Left kidney (tissue), 2 donors: ENCODE data around the gene COL4A1. TPM values are rescaled to one million over a fixed set of nuclear protein-coding genes. Genes with fewer than 3 reads are reported as not detected.

Source experiments
- DNase-seq: peaks from one replicate; pipeline ENCODE4 v3.0.0-alpha.2; 2013
- polyA plus RNA-seq: library from polyadenylated mRNA; unstranded; fragments of 120-200 nt; gene quantifications from one replicate; pipeline ENCODE4 v1.2.1, GENCODE V29; 2013; ENCODE audit not compliant: insufficient read length

The COL4A1 gene
- polyA plus RNA-seq, 1 donor: 531 TPM

GRCh38 chr13:110310541-110311442 is 3.8 kb upstream of the COL4A1 start:
- DNase-seq: no peak

- no peak for DNase-seq
Observed at GRCh38 chr13:110309661-110310524, 2.9 kb upstream of the COL4A1 start.

GRCh38 chr13:110308656-110309359 is 1.9 kb upstream of the COL4A1 start:
- DNase-seq: no peak

GRCh38 chr13:110307767-110308655 is 1.1 kb upstream of the COL4A1 start:
- peak; percentile 74 for DNase-seq

GRCh38 chr13:110306340-110306959 is 507 bp downstream of the COL4A1 start:
- DNase-seq: no peak

- no peak for DNase-seq
Observed at GRCh38 chr13:110305949-110306339, 1.0 kb downstream of the COL4A1 start.

- DNase-seq: no peak
Observed at GRCh38 chr13:110305544-110305943, 1.4 kb downstream of the COL4A1 start.

- DNase-seq: no peak
Observed at GRCh38 chr13:110305001-110305400, 2.0 kb downstream of the COL4A1 start.

GRCh38 chr13:110304256-110304655 is 2.7 kb downstream of the COL4A1 start:
- no peak for DNase-seq

- no peak for DNase-seq
Observed at GRCh38 chr13:110303644-110304043, 3.3 kb downstream of the COL4A1 start.

- no peak for DNase-seq
Observed at GRCh38 chr13:110302997-110303396, 4.0 kb downstream of the COL4A1 start.

- no peak for DNase-seq
Observed at GRCh38 chr13:110301606-110302553, 5.1 kb downstream of the COL4A1 start.

GRCh38 chr13:110301083-110301482 is 5.9 kb downstream of the COL4A1 start:
- no peak for DNase-seq

- no peak for DNase-seq
Observed at GRCh38 chr13:110300090-110300815, 6.7 kb downstream of the COL4A1 start.

- DNase-seq: no peak
Observed at GRCh38 chr13:110299283-110299840, 7.6 kb downstream of the COL4A1 start.

GRCh38 chr13:110298505-110299282 is 8.3 kb downstream of the COL4A1 start:
- peak; percentile 40 for DNase-seq

- peak; percentile 67 for DNase-seq
Observed at GRCh38 chr13:110297766-110298504, 9.0 kb downstream of the COL4A1 start.
